ENCODE results near the gene SEBOX. TPM values are rescaled to one million over a fixed set of nuclear protein-coding genes. Genes with fewer than 3 reads are reported as not detected.
A peak's percentile ranks its signal among the peaks of the same experiment; 100 is the strongest.

SEBOX gene
- total RNA-seq, 1 donor = not detected

DNA sequence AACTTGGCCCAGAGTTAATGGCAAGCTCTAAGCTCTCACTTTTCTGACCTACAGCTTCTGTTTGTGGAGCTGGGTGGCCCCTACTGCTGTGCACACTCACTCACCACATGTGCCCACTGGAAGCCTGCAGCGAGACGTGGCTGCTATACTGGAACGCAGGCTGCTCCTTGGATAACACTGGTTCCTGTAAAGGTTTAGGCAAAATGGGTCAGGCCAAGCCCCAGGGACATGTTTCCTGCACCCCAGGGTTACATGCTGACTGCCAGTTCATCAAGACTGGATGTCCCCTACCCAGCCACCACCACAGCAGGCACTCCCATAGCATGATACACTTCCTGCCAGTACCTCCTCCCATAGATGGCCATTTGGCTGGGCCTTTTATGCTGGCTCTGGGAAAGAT lies 16.0 kb downstream of the SEBOX start:
- H3K4me3 ChIP-seq (ENCODE audit: low read depth, low read length) = no peak overlapping the region
- TF ChIP-seq, protein P1, sequence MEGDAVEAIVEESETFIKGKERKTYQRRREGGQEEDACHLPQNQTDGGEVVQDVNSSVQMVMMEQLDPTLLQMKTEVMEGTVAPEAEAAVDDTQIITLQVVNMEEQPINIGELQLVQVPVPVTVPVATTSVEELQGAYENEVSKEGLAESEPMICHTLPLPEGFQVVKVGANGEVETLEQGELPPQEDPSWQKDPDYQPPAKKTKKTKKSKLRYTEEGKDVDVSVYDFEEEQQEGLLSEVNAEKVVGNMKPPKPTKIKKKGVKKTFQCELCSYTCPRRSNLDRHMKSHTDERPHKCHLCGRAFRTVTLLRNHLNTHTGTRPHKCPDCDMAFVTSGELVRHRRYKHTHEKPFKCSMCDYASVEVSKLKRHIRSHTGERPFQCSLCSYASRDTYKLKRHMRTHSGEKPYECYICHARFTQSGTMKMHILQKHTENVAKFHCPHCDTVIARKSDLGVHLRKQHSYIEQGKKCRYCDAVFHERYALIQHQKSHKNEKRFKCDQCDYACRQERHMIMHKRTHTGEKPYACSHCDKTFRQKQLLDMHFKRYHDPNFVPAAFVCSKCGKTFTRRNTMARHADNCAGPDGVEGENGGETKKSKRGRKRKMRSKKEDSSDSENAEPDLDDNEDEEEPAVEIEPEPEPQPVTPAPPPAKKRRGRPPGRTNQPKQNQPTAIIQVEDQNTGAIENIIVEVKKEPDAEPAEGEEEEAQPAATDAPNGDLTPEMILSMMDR (IDR thresholded peaks at IDR 0.05; ENCODE audit: insufficient read depth, low read depth, low read length) = no peak
- DNase-seq (ENCODE audit: low read depth) = no peak

DNA sequence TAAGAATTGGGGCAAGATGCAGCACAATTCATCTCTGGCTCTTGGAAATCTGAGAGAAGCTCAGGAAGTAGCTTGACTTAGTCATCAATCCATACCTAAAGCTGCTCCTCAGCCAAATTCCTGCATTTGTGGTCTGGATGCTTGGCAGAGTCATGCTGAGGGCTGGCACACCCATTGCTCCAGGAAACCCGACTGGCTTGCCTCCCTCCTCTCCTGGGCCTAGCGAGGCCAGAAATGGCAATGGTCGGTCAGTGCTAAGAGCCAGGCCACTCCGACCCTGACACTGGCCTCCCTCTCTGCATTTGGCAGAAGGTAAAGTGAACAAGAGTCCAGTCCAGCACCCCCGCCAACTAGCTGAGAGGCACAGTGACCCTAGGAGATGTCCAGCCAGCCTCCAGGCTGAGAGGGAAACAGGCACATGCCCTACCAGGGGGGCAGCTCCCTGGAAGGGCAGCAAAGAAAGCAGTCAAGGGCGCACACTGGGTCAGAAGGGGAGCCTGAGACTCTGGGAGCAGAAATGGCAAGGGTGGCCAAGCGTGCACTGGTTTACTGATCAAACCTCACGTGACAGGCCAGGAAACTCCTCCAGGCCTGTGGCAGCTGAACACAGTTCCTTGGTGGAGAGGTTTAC lies 17.6 kb downstream of the SEBOX start:
- no peak for DNase-seq (ENCODE audit: low read depth)
- TF ChIP-seq, protein P1 (IDR thresholded peaks at IDR 0.05; ENCODE audit: insufficient read depth, low read depth, low read length) = no peak
- no peak overlapping the region for H3K4me3 ChIP-seq (ENCODE audit: low read depth, low read length)

DNA sequence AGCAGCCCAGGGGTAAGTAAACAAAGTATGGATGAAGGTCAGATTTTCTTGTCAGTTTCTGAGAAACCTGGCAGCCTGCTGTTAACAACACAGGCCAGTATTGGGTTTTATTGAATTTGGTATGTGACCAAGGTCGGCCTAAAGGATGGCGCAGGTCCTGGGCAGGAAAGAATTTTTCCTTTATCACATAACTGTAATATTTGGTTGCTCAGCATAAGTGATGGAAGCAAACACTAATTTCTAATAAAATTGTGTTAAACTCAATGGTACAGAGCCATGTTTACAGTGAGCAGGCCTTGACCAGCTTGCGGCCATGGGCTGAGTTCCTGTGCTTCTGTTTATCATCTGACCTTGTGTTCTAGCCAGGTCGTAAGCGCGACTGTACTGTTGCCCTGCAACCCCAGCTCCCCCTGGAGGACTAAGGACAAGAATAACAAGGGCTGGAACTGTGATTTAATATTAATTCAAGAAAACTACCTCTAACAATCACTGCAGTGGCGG lies 18.2 kb downstream of the SEBOX start:
- DNase-seq (ENCODE audit: low read depth) = peak; percentile 89
- H3K4me3 ChIP-seq (ENCODE audit: low read depth, low read length) = no peak overlapping the region
- TF ChIP-seq, protein P1 (IDR thresholded peaks at IDR 0.05; ENCODE audit: insufficient read depth, low read depth, low read length) = peak; percentile 63

DNA sequence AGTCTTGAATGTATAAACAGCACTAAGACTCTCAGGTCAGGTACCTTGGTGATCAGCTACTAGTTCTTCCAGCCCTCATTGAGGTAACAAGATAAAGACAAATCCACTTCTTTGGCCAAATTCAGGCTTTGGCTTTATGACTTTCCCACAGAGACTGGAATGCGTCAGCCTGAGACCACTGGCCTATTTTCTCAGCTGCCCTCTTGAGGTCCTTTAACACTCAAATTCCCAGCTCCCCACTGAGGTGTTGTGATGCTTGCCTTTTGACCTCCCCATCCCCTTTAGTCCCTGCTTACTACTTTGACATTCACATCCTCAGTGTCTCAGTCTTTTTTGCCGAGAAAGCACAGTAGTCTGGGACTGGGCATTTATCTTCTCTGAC lies 18.8 kb downstream of the SEBOX start:
- no peak overlapping the region for H3K4me3 ChIP-seq (ENCODE audit: low read depth, low read length)
- TF ChIP-seq, protein P1 (IDR thresholded peaks at IDR 0.05; ENCODE audit: insufficient read depth, low read depth, low read length) = no peak
- DNase-seq (ENCODE audit: low read depth) = peak; percentile 42

DNA sequence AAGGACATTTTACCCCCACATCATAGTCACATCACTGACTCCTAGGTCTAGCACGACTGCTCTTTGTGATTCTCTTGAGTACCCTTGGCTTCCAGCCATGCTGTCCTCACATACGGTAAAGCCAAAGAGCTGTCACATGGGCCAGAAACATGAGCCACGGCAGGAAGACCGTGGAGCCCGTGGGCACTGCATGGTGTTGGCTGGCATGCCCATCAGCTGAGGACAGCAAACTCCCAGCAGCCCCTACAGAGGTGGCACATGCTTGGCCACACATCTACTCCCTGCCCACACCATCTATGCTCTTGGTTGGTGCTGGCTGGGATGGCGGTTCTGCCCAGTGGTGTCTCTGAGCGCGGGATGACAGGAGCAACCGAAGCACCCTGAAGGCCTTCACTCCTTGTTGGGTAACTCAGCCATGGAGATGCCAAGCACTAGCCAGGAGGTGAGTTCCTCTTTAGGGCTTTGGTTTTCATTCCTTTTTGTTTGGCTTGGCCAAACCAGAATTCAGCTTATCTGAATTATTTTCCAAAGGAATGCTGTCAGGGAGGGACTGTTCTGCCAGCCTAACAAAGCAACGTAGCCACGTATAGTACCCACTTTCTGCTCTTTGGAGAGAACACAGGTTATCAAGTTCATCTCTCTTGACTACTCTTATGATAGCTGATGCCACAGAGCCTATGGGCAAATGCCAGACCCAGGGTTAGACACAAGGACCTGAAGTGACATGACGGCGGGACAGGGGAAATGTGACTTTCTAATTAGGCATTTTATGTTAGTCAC lies 19.4 kb downstream of the SEBOX start:
- no peak overlapping the region for H3K4me3 ChIP-seq (ENCODE audit: low read depth, low read length)
- TF ChIP-seq, protein P1 (IDR thresholded peaks at IDR 0.05; ENCODE audit: insufficient read depth, low read depth, low read length) = no peak
- no peak for DNase-seq (ENCODE audit: low read depth)

DNA sequence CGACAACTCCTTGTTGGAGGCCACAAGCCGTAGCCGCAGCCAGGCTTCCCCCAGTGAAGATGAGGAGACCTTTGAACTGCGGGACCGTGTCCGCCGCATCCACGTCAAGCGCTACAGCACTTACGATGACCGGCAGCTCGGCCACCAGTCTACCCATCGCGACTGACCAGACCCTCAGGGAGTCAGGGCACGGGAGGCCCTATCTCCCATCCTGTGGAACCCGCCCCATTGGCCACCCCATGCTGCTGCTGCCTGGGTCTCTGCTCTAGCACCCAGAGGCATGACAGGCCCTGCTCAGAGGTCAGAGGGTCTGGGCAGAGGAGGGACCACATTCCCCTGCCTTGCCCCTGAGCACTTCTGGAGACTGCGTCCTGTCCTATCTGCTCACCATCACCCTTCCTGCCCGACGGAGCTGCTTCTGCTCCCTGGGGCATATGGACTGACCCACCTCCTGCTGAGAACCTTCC lies 20.5 kb downstream of the SEBOX start:
- no peak overlapping the region for H3K4me3 ChIP-seq (ENCODE audit: low read depth, low read length)
- TF ChIP-seq, protein P1 (IDR thresholded peaks at IDR 0.05; ENCODE audit: insufficient read depth, low read depth, low read length) = no peak
- no peak for DNase-seq (ENCODE audit: low read depth)
